ENCODE measurements around the gene FAM9C. TPM values are rescaled to one million over a fixed set of nuclear protein-coding genes. Genes with fewer than 3 reads are reported as not detected.
"Not testable (repeated sequence)": the region's sequence is repeated elsewhere in the genome, so short reads cannot be mapped to it uniquely, and the experiment has no call there.

FAM9C gene
- total RNA-seq, 1 donor from 2014 or later, result 0.05 TPM

- no peak for DNase-seq (ENCODE audit: low spot score)
- H3K4me3 Mint-ChIP-seq, result no peak overlapping the region
- H3K27me3 Mint-ChIP-seq (ENCODE audit: insufficient read depth), result no peaks in the 10 kb centered on the region
- no peaks in the 10 kb centered on the region for H3K9me3 Mint-ChIP-seq
- H3K27ac Mint-ChIP-seq, result no peak overlapping the region
- intact Hi-C loops (cut with micrococcal nuclease), result no loop called here
- H3K36me3 Mint-ChIP-seq (ENCODE audit: low read depth), result peaks cover 9% of the 10 kb centered on the region
- H3K4me1 Mint-ChIP-seq (ENCODE audit: low read depth), result peaks cover 54% of the 10 kb centered on the region
These were observed 20.9 kb downstream of the FAM9C start for GRCh38 chrX:13023567-13023966.

GRCh38 chrX:13022926-13023325, 21.5 kb downstream of the FAM9C start:
- DNase-seq (ENCODE audit: low spot score), result no peak
- H3K4me1 Mint-ChIP-seq (ENCODE audit: low read depth), result peaks cover 49% of the 10 kb centered on the region
- no peak overlapping the region for H3K27ac Mint-ChIP-seq
- no peaks in the 10 kb centered on the region for H3K9me3 Mint-ChIP-seq
- H3K27me3 Mint-ChIP-seq (ENCODE audit: insufficient read depth), result no peaks in the 10 kb centered on the region
- peaks cover 9% of the 10 kb centered on the region for H3K36me3 Mint-ChIP-seq (ENCODE audit: low read depth)
- intact Hi-C loops (cut with micrococcal nuclease), result no loop called here
- H3K4me3 Mint-ChIP-seq, result no peak overlapping the region

- H3K27ac Mint-ChIP-seq; intact Hi-C loops (cut with micrococcal nuclease); H3K36me3 Mint-ChIP-seq (ENCODE audit: low read depth); H3K4me3 Mint-ChIP-seq; H3K27me3 Mint-ChIP-seq (ENCODE audit: insufficient read depth); H3K9me3 Mint-ChIP-seq; DNase-seq (ENCODE audit: low spot score): not testable (repeated sequence)
- H3K4me1 Mint-ChIP-seq (ENCODE audit: low read depth), result peaks cover 49% of the 10 kb centered on the region
These were observed 27.7 kb downstream of the FAM9C start for GRCh38 chrX:13016731-13017130.

GRCh38 chrX:13015536-13016236, 28.7 kb downstream of the FAM9C start:
- intact Hi-C loops (cut with micrococcal nuclease), result no loop called here
- peaks cover 55% of the 10 kb centered on the region for H3K4me1 Mint-ChIP-seq (ENCODE audit: low read depth)
- H3K27me3 Mint-ChIP-seq (ENCODE audit: insufficient read depth), result no peaks in the 10 kb centered on the region

GRCh38 chrX:13014111-13015096, 30.0 kb downstream of the FAM9C start:
- Mint-ChIP-seq H3K27me3 (ENCODE audit: insufficient read depth) (no peaks in the 10 kb centered on the region), H3K9me3 (no peaks in the 10 kb centered on the region), H3K4me1 (ENCODE audit: low read depth) (peaks cover 63% of the 10 kb centered on the region), H3K4me3 (peak overlapping the region; percentile 42), H3K27ac (peak overlapping the region; percentile 75), H3K36me3 (ENCODE audit: low read depth) (no peaks in the 10 kb centered on the region)
- DNase-seq (ENCODE audit: low spot score), result no peak
- intact Hi-C loops (cut with micrococcal nuclease), result no loop called here

More at GRCh38 chrX:13015536-13016236, 28.7 kb downstream of the FAM9C start:
- no peak for DNase-seq (ENCODE audit: low spot score)
- Mint-ChIP-seq H3K27ac (peak overlapping the region; percentile 18), H3K4me3 (no peak overlapping the region), H3K9me3 (no peaks in the 10 kb centered on the region), H3K36me3 (ENCODE audit: low read depth) (no peaks in the 10 kb centered on the region)

- no peaks in the 10 kb centered on the region for H3K27me3 Mint-ChIP-seq (ENCODE audit: insufficient read depth)
- intact Hi-C loops (cut with micrococcal nuclease), result loop anchor here (1.0 to 2.0 kb wide), 4 partner anchors 8 to 38 kb away; no protein-coding TSS in a partner anchor
These were observed 30.9 kb downstream of the FAM9C start for GRCh38 chrX:13013363-13014110.

GRCh38 chrX:13010546-13010945, 33.9 kb downstream of the FAM9C start:
- H3K27me3 Mint-ChIP-seq (ENCODE audit: insufficient read depth), result no peaks in the 10 kb centered on the region
- no peak for DNase-seq (ENCODE audit: low spot score)
- H3K9me3 Mint-ChIP-seq, result no peaks in the 10 kb centered on the region
- peaks cover 1% of the 10 kb centered on the region for H3K36me3 Mint-ChIP-seq (ENCODE audit: low read depth)
- H3K4me1 Mint-ChIP-seq (ENCODE audit: low read depth), result peaks cover 72% of the 10 kb centered on the region
- intact Hi-C loops (cut with micrococcal nuclease), result no loop called here
- no peak overlapping the region for H3K27ac Mint-ChIP-seq
- no peak overlapping the region for H3K4me3 Mint-ChIP-seq

More at GRCh38 chrX:13013363-13014110, 30.9 kb downstream of the FAM9C start:
- peaks cover 64% of the 10 kb centered on the region for H3K4me1 Mint-ChIP-seq (ENCODE audit: low read depth)
- H3K4me3 Mint-ChIP-seq, result peak overlapping the region; percentile 12
- DNase-seq (ENCODE audit: low spot score), result no peak
- H3K27ac Mint-ChIP-seq, result peak overlapping the region; percentile 75
- H3K9me3 Mint-ChIP-seq, result no peaks in the 10 kb centered on the region
- no peaks in the 10 kb centered on the region for H3K36me3 Mint-ChIP-seq (ENCODE audit: low read depth)

GRCh38 chrX:13009844-13010243, 34.6 kb downstream of the FAM9C start:
- Mint-ChIP-seq H3K9me3 (no peaks in the 10 kb centered on the region), H3K36me3 (ENCODE audit: low read depth) (peaks cover 1% of the 10 kb centered on the region), H3K27me3 (ENCODE audit: insufficient read depth) (no peaks in the 10 kb centered on the region), H3K27ac (no peak overlapping the region), H3K4me1 (ENCODE audit: low read depth) (peaks cover 76% of the 10 kb centered on the region), H3K4me3 (no peak overlapping the region)
- DNase-seq (ENCODE audit: low spot score), result no peak
- intact Hi-C loops (cut with micrococcal nuclease), result loop anchor here (5.0 to 10.0 kb wide), 2 partner anchors 38 to 1015 kb away; partner anchors contain the start of gene GEMIN8

GRCh38 chrX:13009273-13009672, 35.1 kb downstream of the FAM9C start:
- DNase-seq (ENCODE audit: low spot score), result no peak
- Mint-ChIP-seq H3K27ac (no peak overlapping the region), H3K36me3 (ENCODE audit: low read depth) (peaks cover 1% of the 10 kb centered on the region), H3K9me3 (no peaks in the 10 kb centered on the region), H3K27me3 (ENCODE audit: insufficient read depth) (no peaks in the 10 kb centered on the region), H3K4me1 (ENCODE audit: low read depth) (peaks cover 76% of the 10 kb centered on the region), H3K4me3 (no peak overlapping the region)
- intact Hi-C loops (cut with micrococcal nuclease), result loop anchor here (5.0 to 10.0 kb wide), 2 partner anchors 37 to 1016 kb away; partner anchors contain the start of gene GEMIN8

GRCh38 chrX:13008851-13009250, 35.6 kb downstream of the FAM9C start:
- Mint-ChIP-seq H3K27me3 (ENCODE audit: insufficient read depth) (no peaks in the 10 kb centered on the region), H3K36me3 (ENCODE audit: low read depth) (peaks cover 1% of the 10 kb centered on the region), H3K4me3 (no peak overlapping the region), H3K4me1 (ENCODE audit: low read depth) (peaks cover 72% of the 10 kb centered on the region), H3K9me3 (no peaks in the 10 kb centered on the region), H3K27ac (no peak overlapping the region)
- intact Hi-C loops (cut with micrococcal nuclease), result loop anchor here (5.0 to 10.0 kb wide), 2 partner anchors 37 to 1016 kb away; partner anchors contain the start of gene GEMIN8
- DNase-seq (ENCODE audit: low spot score), result no peak

GRCh38 chrX:13008189-13008533, 36.3 kb downstream of the FAM9C start:
- intact Hi-C loops (cut with micrococcal nuclease), result loop anchor here (5.0 to 10.0 kb wide), 2 partner anchors 36 to 1017 kb away; partner anchors contain the start of gene GEMIN8
- no peak for DNase-seq (ENCODE audit: low spot score)

GRCh38 chrX:13007519-13008188, 36.8 kb downstream of the FAM9C start:
- H3K27me3 Mint-ChIP-seq (ENCODE audit: insufficient read depth), result no peaks in the 10 kb centered on the region
- DNase-seq (ENCODE audit: low spot score), result no peak
- no peaks in the 10 kb centered on the region for H3K9me3 Mint-ChIP-seq
- H3K36me3 Mint-ChIP-seq (ENCODE audit: low read depth), result peaks cover 1% of the 10 kb centered on the region
- H3K27ac Mint-ChIP-seq, result peak overlapping the region; percentile 68
- H3K4me3 Mint-ChIP-seq, result no peak overlapping the region
- intact Hi-C loops (cut with micrococcal nuclease), result loop anchor here (5.0 to 10.0 kb wide), 2 partner anchors 35 to 1017 kb away; partner anchors contain the start of gene GEMIN8
- peaks cover 60% of the 10 kb centered on the region for H3K4me1 Mint-ChIP-seq (ENCODE audit: low read depth)

More at GRCh38 chrX:13008189-13008533, 36.3 kb downstream of the FAM9C start:
- no peaks in the 10 kb centered on the region for H3K27me3 Mint-ChIP-seq (ENCODE audit: insufficient read depth)
- H3K36me3 Mint-ChIP-seq (ENCODE audit: low read depth), result peaks cover 1% of the 10 kb centered on the region
- no peaks in the 10 kb centered on the region for H3K9me3 Mint-ChIP-seq
- H3K4me1 Mint-ChIP-seq (ENCODE audit: low read depth), result peaks cover 65% of the 10 kb centered on the region
- H3K4me3 Mint-ChIP-seq, result no peak overlapping the region
- H3K27ac Mint-ChIP-seq, result peak overlapping the region; percentile 29

Data from activated T-helper 1 cell treated with anti-CD3 and anti-CD28 coated beads, Interleukin-12 subunit alpha, Interleukin-12 subunit beta, Interleukin-2, Interleukin-4 antibody, amounts not matched to agents 30 ng/mL and 10 ng/mL and 1 ng/mL, durations not matched to agents 14 hours and 24 hours and 36 hours (primary cell).